Stimulated activated CD4-positive, alpha-beta T cell treated with anti-CD3 and anti-CD28 coated beads, TNF-alpha, amount 100 ng/mL, for 4 hours (primary cell): ENCODE results near the gene HOXA11.

ENCODE experiments used
- DNase-seq, 3 experiments: peaks; one replicate each; pipeline ENCODE4 v3.0.0-alpha.2; 2020; ENCODE audit warnings: low read depth in 3 of 3

HOXA11 gene

DNA sequence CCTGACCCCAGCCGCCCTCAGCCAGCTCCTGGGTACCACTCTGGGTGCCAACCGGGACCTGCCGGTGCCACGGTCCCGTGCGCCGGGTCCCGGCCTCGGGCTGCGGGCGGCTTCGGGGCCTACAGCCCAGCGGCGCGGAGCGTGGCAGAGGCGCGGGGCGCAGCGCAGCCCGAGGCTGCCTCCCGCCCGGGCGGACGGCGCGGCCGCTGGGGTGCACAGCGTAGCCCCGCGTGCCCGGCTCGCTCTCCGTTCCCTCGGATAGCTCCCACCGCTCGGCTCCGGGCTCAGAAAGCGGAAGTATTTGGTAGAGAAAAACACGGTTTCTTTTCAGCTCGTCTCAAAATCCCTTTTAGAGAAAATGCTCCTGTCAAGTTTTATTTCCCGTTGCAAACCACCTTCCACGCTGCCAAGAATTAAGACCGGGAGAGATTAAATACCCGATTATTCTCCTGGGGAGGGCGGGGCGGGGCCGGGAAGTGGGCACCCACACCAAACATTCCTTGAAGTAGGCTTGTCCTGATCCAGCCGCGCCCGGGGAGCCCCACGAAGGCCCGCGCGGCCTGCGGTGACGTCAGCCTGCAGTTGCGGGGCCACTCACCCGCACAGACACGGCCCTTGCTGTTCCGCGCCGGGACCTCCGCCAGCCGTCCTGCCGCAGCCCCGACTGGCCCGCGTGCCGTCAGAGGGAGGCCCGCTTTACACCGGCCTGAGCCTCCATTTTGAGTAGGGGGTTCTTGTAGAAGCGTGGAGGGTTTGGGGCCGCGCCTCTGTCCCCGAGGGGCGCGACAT, 7.7 kb upstream of the HOXA11 start:
- no peak for DNase-seq

DNA sequence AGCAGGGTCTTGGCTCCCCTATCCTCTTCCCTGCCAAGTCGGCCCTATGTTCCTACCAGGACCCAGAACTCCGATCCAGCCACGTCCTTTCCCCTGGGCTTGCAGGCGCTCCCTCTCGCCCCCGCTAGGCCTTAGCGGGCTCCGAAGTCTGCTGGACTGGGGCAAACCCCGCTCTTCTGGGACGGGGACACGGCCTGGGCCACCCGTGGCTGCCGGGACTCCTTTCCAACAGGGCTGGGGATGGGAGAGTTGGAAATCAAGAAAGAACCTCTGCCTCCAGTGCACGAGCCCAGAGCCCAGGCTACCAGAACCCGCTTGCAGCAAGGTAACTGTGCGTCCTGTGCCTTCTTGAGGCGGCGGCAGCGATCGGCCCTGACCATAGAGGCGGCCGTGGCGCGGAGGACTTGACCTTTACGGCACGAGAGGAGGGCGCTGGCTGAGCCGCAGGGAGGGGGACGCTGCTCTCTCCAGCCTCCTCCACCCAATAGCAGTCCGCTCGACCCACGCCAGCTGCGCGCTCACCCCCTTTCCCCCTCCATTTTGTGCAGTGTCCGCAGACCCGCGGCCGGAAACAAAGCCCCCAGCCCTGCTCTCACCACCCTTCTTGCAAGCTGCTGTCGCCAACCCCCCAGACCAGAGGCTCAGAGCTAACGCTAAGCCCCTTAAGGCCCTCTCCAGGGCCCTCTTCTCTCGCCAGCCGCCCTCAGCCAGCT, 7.0 kb upstream of the HOXA11 start:
- no peak for DNase-seq

GRCh38 chr7:27191161-27191731, 6.2 kb upstream of the HOXA11 start:
- no peak for DNase-seq

DNA sequence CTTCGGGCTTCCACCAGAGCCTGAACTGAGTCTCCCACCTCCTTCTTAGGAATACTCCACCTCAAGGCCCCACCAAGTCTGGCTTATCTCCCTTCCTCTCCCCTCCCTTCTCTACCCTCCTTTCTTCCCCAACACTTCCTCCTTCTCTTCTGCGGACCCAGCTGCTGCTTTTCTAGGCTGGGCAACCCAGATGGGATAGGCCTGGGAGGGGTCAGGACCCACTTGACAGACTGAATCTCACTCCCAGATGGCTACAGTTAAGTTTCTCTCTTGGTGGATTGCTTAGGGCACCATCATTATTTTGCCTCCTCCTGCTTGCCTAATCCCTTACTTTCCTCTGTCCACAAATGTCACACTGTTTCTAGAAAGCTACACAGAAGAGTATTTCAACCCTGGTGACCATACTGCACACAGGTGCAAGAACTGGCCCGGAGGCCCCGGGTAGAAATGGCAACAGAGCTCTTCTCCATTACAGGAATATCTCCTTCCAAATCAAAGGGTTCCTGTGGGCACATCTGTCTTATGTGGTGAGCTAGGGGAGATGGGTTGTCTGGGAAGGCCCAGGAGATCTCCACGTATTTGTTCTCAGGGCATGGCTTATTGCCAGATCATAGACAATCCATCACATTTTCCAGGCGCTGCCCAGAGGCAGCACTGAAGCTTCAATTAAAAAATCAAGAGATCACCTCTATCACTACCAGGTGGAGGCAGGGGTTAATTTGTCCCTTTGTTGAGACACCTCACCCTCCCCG, 5.1 kb upstream of the HOXA11 start:
- no peak for DNase-seq

GRCh38 chr7:27189295-27189996, 4.4 kb upstream of the HOXA11 start:
- DNase-seq, result no peak

GRCh38 chr7:27188386-27189294, 3.6 kb upstream of the HOXA11 start:
- no peak for DNase-seq

GRCh38 chr7:27187475-27188385, 2.7 kb upstream of the HOXA11 start:
- DNase-seq, result no peak

DNA sequence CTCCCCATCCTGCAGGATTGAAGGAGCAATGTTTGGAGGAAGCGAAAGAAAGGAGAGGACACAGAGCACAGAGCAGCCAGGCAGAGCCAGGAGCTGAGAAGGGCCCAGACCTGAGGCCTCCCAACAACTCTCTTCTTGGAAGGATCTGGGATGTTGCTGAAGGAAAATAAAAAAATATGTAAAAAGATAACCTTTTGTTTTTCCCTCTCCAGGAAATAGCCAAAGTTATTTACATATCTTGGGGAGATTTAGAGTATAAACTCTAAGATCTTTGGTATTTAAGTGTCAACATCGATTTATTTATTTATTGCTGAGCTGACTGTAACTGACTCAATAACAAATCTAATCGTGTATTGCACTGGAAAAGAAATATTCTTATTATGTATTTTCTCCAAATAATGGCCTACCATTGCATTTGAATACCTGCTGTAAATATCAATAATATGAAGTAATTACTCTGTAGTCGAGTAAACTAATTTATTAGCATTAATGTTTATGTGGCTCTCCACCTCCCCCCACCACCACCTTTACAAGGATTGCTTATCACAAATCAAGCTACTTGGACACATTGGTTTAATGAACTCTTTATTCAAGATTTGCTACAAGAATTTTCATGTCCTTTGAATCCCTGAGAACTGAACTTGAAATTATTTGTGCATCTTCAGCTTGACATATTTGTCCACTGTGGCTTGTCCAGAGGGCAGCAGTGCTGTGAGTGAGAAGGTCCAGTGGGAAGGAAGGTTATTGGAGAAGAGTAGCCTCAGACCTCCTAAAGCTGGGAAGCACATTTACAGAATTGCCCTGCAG, 1.8 kb upstream of the HOXA11 start:
- no peak for DNase-seq

DNA sequence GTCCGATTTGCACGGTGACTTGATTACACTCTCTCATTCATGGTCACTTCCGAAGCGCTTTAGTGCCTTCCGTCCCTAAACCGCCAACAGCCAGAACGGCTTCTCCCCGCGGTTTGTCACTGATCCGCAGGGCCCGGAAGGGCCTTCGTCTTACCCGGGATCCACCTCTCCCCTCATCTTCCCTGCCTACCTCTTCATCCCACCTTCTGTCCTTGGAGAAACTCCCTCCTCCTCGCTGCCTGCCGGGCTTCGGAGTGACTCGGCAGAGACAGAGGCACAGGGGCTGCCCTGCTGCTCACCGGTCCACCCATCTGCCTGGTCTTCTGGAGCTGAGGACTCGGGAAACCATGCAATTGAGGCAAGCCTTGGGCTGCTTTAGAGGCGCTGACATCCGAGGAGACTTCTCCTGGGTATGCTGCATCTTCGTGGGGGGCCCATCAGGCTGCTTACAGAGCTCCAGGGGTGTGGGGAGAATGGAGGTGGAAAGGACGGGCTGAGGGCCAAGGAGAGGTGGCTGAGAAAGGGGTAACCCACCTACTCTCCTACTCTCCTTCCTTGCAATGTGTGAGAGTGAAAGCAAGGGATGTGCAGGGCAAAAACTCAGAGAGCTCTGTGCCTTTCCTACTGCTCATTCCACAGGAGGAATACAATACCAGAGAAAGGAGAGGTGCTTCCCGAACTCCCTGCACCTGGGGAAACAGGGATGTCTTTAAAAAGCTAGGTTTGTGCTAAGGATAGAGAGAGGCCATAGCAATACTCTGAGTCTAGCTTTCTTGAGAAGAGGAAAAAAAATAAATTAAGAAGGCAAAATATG, 1.0 kb upstream of the HOXA11 start:
- no peak for DNase-seq

GRCh38 chr7:27184337-27185012, 557 bp downstream of the HOXA11 start:
- no peak for DNase-seq

GRCh38 chr7:27183682-27184336, 1.2 kb downstream of the HOXA11 start:
- no peak for DNase-seq

DNA sequence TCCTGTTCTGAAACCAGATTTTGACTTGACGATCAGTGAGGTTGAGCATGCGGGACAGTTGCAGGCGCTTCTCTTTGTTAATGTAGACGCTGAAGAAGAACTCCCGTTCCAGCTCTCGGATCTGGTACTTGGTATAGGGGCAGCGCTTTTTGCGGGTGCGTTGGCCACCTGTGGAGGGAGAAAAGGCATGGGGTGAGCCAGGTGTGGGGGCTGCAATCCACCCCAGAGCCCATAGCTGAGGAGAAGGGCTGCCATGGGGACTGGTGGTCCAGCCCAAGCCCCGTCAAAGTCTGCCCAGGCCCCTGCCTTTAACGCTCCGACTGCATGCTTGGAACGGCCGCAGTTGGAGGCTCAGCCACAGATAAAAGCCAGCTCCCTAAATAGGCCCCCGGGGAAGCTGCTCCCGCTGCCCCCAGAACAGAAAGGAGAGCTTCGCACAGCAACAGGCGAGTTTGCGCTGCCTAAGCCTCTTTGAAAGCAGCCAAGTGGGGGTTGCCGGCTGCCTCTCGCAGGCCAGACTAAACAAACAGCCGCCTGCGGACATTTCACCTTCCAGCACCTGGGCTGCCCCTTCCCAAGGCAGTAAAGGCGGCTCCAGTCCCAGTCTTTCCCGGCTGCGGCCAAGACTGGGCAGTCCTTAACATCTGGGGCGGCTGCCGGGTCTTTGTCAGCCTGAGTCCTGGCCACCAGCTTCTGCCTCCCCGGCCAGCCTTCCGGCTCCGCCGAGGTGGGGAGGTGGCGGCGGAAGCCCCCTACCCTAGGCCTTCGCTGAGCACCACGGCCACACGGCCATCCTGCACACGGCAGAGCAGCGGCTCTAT, 2.0 kb downstream of the HOXA11 start:
- no peak for DNase-seq

GRCh38 chr7:27182285-27182841, 2.7 kb downstream of the HOXA11 start:
- no peak for DNase-seq

GRCh38 chr7:27181795-27182275, 3.2 kb downstream of the HOXA11 start:
- DNase-seq, result no peak
